Measurements from ENCODE around the gene MLLT6.

DNA sequence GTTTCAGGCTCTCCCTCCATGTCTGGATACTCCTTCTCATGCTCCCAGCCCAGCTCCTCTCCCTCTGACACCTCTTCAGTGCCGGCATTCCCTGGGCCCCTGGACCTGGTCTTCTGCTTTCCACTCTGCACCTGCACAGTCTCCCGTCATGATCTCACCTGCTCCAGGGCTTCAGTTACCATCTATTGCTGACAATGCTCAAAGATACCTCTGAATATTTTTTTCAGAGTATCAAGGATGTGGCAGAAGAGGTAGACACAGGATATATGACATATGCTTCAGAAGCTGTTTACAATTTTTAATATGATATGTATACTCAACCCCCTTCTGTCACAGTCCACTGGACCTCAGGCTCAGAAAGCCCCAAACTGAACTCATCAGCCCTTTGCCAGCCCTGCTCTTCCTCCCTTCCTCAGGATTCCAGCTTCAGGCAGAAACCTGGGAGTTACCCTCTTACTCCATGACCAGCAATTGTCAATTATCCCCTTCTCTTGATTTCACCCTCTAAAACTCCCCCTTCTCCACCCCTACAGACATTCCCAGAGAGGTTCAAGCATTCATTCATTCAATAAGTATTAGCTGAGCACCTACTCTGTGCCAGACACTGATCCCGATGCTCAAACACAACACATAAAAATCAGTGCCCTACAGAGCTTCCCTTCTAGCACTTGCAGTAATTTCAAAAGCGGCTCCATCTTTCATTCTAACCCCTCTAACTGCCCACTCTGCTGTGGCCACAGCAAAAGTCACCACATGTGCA lies 7.8 kb upstream of the MLLT6 start:
- TF ChIP-seq, protein P1, sequence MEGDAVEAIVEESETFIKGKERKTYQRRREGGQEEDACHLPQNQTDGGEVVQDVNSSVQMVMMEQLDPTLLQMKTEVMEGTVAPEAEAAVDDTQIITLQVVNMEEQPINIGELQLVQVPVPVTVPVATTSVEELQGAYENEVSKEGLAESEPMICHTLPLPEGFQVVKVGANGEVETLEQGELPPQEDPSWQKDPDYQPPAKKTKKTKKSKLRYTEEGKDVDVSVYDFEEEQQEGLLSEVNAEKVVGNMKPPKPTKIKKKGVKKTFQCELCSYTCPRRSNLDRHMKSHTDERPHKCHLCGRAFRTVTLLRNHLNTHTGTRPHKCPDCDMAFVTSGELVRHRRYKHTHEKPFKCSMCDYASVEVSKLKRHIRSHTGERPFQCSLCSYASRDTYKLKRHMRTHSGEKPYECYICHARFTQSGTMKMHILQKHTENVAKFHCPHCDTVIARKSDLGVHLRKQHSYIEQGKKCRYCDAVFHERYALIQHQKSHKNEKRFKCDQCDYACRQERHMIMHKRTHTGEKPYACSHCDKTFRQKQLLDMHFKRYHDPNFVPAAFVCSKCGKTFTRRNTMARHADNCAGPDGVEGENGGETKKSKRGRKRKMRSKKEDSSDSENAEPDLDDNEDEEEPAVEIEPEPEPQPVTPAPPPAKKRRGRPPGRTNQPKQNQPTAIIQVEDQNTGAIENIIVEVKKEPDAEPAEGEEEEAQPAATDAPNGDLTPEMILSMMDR (conservative IDR thresholded peaks at IDR 0.05; ENCODE audit: low read depth, low read length) = no peak
- TF ChIP-seq POLR2A (IDR thresholded peaks at IDR 0.05; ENCODE audit: low read depth, low read length) (no peak), SMC3 (IDR thresholded peaks at IDR 0.05; ENCODE audit: low read depth, low read length) (no peak), RAD21 (IDR thresholded peaks at IDR 0.05; ENCODE audit: low read length) (no peak), RFX5 (IDR thresholded peaks at IDR 0.05; ENCODE audit: low read depth, low read length) (no peak), BHLHE40 (IDR thresholded peaks at IDR 0.05; ENCODE audit: low read depth, low read length) (no peak)
- TF ChIP-seq, protein P2, sequence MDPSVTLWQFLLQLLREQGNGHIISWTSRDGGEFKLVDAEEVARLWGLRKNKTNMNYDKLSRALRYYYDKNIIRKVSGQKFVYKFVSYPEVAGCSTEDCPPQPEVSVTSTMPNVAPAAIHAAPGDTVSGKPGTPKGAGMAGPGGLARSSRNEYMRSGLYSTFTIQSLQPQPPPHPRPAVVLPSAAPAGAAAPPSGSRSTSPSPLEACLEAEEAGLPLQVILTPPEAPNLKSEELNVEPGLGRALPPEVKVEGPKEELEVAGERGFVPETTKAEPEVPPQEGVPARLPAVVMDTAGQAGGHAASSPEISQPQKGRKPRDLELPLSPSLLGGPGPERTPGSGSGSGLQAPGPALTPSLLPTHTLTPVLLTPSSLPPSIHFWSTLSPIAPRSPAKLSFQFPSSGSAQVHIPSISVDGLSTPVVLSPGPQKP (IDR thresholded peaks at IDR 0.05; ENCODE audit: borderline replicate concordance, low read depth, low read length) = no peak
